Prostate gland (tissue), 2 donors: Measurements from ENCODE around the gene THSD4.

Source experiments
- CTCF ChIP-seq, 4 experiments: fragments of 200-600 bp in 2 of 4; fragments of 450-650 bp in 2 of 4; sonication (generic) in 2 of 4; IDR thresholded peaks; 1 replicate in 3 of 4; 2 replicates in 1 of 4; pipeline ENCODE4 v1.5.1; 2016 to 2019; ENCODE audit warnings: antibody characterized with exemption in 4 of 4, mild to moderate bottlenecking in 2 of 4, moderate library complexity in 2 of 4
- POLR2AphosphoS5 ChIP-seq: sonication (generic); formaldehyde crosslinking; IDR thresholded peaks from one replicate; pipeline ENCODE4 v1.6.1; 2017; ENCODE audit warnings: antibody characterized with exemption

- TF ChIP-seq CTCF (IDR thresholded peaks at IDR 0.05) (no peak), POLR2AphosphoS5 (no peak)
Measured at GRCh38 chr15:71456811-71457210, 341.5 kb downstream of the THSD4 start.
